Left kidney (tissue), 2 donors: ENCODE results near the gene SNRNP70. TPM values are rescaled to one million over a fixed set of nuclear protein-coding genes. Genes with fewer than 3 reads are reported as not detected.
"Not testable (repeated sequence)": the region's sequence is repeated elsewhere in the genome, so short reads cannot be mapped to it uniquely, and the experiment has no call there.

ENCODE experiments used
- DNase-seq: peaks from one replicate; pipeline ENCODE4 v3.0.0-alpha.2; 2013
- polyA plus RNA-seq: library from polyadenylated mRNA; unstranded; fragments of 120-200 nt; gene quantifications from one replicate; pipeline ENCODE4 v1.2.1, GENCODE V29; 2013; ENCODE audit not compliant: insufficient read length

Gene SNRNP70
- polyA plus RNA-seq, 1 donor, result 354 TPM

DNA sequence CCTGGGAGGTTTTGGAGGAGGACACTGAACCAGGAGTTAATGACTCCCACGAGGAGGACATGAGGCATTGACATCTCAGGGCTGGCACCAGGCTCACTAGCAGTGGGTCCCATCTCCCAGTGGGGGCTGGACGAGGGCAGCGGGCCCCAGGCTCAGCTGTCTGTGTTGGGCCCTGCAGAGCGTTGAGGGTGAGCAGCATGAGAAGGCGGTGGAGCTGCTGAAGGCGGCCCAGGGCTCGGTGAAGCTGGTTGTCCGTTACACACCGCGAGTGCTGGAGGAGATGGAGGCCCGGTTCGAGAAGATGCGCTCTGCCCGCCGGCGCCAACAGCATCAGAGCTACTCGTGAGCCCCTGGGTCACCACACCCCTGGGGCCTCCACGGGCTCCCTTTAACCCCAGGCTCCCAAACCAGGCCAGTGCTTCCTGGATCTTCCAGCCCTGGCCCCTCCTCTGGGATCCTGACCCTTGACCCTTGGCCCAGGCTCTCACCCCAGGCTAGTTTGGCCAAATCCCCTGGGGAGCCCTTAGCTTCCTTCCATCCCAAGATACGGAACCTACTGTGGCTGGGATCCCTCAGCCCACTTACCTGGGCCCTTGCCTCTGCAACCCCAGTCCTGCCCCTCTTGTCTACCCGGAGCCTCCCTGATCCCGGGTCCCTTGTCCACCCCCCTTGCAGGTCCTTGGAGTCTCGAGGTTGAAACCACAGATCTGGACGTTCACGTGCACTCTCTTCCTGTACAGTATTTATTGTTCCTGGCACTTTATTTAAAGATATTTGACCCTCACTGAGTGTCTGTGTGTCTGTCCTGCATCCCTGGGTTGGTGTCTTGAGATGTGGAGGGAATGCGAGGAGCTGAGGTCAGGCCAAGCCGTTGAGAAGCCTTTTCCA, 32.7 kb downstream of the SNRNP70 start:
- DNase-seq, result no peak

DNA sequence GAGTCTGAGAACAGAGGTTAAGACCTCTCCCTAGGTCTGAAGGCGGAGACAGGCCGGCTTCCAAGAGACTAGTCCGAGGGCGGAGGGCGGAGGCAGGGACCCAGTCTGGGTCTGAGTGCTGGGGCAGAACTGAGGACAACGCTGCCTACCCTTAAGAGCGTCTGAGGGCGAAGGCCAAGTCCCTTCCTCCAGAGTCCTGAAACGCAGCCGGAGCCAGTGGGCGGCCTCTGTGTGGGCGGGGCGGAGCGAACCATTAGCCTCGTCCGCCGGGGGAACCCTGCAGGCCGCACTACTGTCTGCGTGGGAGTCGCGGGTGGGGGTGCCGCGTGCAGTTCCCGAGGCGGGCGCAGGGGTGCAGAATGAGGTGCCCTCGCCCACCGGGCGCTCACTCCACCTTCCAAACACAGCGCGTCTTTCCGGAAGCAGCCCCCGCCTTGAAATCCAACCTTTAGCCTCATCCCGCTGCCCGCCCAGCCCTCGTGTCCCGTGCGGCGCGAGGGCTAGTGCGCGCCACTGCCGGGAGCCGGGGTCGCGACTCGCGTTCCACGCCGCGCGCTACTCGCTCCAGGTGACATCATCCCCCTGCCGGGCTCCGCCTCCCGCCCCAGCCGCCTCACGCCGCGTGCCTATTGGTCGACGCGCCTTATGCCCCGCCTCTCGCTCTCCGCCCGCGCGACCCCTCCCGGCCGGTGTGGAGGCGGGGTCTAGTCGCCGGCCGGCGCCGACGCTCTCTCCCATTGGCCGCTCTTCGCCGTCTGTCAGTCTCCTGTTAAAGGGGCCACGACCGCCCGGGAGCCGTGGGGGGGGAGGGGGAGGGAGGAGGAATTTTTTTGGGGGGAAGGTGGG, 33.5 kb downstream of the SNRNP70 start, which contains the start of gene C19orf73:
Gene C19orf73 (minus strand): TSS at position 579 of the 846 bp plus-strand sequence. CDS start 121 bp downstream, at position 458.
- peak; percentile 92 for DNase-seq

DNA sequence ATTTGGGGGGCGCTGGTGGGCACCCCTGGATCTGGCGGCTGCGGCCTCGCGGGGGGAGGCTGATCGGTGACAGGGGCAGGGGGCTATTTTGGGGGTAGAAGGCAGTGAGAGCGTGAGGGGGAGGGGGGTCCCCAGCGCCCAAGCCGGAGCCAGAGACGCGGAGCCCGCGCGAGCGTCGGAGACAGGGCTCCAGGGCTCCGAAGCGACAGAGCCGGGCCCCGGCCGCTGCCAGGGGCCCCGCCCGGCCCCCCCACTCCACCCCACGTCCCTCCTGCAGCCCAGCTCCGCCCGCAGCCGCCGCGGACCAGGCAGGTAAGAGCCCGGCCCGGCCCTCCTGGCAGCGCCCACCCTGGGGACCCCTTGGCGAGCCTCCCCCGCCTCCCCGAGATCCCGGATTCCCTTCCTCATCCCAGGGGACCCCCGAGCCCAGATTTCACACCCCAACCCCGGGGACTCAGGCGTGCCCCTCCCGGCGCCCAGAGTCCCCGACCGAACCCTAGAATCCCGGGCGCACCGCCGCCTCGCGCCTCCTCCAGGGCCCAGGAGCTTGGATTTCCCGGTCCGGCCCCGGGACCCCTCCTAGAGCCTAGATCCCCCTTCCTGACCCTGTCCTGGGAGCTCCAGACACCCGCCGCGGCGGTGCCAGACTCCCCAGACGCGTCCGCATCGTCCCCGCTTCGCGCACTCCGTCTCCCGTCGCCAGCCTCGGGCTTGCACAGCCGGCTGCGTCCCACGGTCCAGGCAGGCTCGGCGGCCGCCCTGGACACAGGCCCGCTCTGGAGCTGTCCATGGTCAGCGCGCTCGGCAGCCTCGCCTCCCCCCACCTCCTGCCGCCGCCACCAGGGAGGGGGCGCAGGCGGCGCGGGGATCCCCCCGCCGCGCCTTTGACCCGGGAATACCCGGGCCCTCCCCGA, 34.4 kb downstream of the SNRNP70 start, which contains the start of gene PPFIA3:
Gene PPFIA3 (plus strand): TSS at position 134 of the 914 bp plus-strand sequence. CDS start 8,330 bp downstream, outside the sequence.
- DNase-seq, result peak; percentile 65

- no peak for DNase-seq
These were observed 35.1 kb downstream of the SNRNP70 start for GRCh38 chr19:49120325-49120683.

- DNase-seq, result no peak
These were observed 35.6 kb downstream of the SNRNP70 start for GRCh38 chr19:49120868-49121267.

GRCh38 chr19:49121841-49122240, 36.6 kb downstream of the SNRNP70 start:
- not testable (repeated sequence) for DNase-seq

GRCh38 chr19:49123285-49123684, 38.0 kb downstream of the SNRNP70 start:
- not testable (repeated sequence) for DNase-seq

GRCh38 chr19:49125025-49125731, 39.9 kb downstream of the SNRNP70 start:
- no peak for DNase-seq

- no peak for DNase-seq
These were observed 41.3 kb downstream of the SNRNP70 start for GRCh38 chr19:49126575-49126974.

DNA sequence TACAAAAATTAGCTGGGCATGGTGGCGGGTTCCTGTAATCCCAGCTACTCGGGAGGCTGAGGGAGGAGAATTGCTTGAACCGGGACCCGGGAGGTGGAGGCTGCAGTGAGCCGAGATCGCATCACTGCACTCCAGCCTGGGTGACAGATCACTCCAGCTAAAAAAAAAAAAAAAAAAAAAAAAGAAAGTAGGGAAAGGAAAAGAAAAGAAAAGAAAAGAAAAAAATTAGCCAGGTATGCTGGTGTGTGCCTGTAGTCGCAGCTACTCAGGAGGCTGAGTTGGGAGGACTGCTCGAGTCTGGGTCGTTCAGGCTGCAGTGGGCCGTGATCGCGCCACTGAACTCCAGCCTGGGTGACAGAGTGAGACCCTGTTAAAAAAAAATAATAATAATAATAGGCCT, 42.0 kb downstream of the SNRNP70 start:
- not testable (repeated sequence) for DNase-seq

DNA sequence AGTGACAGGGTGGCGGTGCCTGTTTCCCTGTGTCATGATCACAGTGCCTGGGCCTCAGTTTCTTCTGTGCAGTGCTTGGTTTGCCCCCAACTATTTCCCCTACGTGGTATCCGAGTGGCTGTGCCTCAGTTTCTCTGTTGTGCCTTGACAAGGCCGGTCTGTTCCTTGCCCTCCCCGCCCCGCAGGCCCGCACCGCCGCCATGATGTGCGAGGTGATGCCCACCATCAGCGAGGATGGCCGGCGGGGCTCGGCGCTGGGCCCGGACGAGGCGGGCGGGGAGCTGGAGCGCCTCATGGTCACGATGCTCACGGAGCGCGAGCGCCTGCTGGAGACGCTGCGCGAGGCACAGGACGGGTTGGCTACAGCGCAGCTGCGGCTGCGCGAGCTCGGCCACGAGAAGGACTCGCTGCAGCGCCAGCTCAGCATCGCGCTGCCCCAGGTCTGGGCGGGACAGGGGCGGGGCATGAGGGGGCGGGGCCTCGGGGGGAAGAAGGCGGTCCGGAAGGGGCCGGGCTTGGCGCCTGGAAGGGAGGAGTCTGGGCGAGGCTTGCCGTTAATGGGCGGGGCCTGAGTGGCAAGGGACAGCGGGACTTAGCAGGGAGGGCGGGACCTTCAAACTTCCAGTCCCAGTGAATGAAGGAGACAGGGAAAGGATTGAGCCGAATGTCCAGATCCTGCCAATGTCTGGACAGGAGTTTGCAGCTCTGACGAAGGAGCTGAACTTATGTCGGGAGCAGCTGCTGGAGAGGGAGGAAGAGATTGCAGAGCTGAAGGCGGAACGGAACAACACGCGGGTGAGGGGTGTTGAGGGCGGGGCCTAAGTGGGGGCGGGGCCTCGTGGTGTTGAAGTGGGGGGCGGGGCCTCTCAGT, 42.7 kb downstream of the SNRNP70 start:
- peak; percentile 95 for DNase-seq

DNA sequence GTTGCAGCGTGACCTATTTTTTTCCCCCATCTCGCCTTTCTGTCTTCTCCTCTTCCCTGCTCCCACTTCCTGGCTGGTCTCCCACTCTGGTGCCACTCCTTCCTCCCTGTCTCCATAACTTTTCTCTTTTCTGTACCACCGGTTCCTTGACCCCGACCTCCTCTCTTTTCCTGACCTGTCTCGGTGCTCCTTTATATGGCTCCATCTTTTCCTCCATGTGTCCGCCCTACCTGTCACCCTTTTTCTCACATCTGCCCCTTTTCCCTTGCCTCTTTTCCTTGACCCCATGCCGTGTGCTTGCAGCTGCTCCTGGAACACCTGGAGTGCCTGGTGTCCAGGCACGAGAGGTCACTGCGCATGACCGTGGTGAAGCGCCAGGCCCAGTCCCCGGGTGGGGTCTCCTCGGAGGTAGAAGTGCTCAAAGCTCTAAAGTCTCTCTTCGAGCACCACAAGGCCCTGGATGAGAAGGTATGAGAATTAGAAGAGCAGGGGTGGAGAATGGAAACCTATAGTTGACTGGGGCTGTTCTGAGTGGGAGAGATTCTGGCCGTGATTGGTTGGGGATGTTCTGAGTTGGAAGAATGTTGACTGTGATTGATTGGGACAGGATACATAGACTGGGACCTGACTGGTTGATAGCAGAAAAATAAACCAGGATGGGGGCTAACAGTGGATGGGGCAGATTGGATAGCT, 43.4 kb downstream of the SNRNP70 start:
- DNase-seq, result no peak

DNA sequence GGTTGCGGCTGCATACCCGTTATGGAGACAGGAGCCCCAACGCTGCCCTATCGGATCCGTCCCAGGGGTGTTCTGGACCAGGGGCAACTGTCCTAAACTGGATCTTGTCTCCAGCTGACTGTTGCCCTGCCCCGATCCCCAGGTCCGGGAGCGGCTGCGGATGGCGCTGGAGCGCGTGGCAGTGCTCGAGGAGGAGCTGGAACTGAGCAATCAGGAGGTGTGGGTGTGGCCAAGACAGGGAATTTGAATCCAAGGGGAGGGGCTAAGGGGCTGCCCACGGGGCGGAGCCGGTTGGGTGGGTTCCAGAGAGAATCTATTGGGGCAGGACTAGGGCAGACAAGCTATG, 44.0 kb downstream of the SNRNP70 start:
- no peak for DNase-seq

DNA sequence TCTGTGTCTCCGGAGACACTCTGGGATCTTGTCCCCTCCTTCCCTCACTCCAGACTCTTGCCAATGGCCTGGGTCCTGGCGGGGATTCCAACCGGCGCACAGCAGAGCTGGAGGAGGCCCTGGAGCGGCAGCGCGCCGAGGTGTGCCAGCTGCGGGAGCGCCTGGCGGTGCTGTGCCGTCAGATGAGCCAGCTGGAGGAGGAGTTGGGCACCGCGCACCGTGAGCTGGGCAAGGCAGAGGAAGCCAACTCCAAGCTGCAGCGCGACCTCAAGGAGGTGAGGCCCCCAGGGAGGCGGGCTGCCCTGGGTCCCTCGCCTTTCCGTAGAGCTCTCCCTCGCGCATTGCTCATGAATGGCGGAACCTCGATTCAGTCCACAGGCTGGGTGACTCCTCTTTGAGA, 45.1 kb downstream of the SNRNP70 start:
- no peak for DNase-seq

DNA sequence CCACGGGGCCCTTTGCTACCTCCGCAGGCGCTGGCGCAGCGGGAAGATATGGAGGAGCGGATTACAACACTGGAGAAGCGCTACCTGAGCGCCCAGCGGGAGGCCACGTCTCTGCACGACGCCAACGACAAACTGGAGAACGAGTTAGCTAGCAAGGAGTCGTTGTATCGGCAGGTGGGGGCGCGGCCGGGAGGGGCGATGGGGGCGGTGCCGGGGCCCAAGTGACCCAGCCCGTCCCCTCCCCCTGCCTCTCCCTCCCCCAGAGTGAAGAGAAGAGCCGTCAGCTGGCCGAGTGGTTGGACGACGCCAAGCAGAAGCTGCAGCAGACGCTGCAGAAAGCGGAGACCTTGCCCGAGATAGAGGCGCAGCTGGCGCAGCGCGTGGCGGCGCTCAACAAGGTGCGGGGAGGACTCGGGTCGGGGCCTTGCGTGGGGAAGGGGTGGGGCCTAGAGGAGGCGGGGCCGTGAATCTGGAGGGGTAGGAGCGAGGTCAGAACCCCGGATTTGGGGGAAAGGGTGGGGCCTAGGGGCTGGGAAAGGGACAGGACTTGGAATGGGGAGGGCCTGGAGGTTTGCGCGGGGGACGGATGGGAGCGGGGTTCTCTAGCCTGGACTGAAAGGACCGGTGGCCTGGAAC, 47.8 kb downstream of the SNRNP70 start:
- DNase-seq, result no peak

- peak; percentile 81 for DNase-seq
These were observed 48.6 kb downstream of the SNRNP70 start for GRCh38 chr19:49133621-49134454.

DNA sequence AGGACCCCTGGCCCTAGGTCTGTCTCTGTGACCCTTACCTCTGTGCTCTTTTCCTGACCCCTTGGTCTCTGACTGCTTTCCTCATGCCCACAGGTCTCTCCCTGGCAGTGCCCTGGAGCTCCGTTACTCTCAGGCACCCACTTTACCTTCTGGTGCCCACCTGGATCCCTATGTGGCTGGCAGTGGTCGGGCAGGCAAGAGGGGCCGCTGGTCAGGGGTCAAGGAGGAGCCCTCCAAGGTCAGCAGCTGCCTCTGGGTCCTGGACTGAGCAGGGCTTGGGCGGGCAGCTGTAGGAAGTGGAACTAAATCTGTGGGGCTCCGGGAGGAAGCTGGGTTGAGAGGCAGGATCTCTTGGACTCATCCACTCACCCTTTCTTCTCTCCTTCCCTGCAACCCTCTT, 50.4 kb downstream of the SNRNP70 start:
- no peak for DNase-seq

- DNase-seq, result no peak
These were observed 51.5 kb downstream of the SNRNP70 start for GRCh38 chr19:49136771-49137171.
